ENCODE measurements around the gene UBE2F. TPM values are rescaled to one million over a fixed set of nuclear protein-coding genes. Genes with fewer than 3 reads are reported as not detected.

Gene UBE2F
- total and polyA plus RNA-seq, 9 of the 15 experiments (the other 6 are each of a cell fraction or from before 2014, with no cell fraction given) = 18.1 to 88.1 (median 53.0) TPM

DNA sequence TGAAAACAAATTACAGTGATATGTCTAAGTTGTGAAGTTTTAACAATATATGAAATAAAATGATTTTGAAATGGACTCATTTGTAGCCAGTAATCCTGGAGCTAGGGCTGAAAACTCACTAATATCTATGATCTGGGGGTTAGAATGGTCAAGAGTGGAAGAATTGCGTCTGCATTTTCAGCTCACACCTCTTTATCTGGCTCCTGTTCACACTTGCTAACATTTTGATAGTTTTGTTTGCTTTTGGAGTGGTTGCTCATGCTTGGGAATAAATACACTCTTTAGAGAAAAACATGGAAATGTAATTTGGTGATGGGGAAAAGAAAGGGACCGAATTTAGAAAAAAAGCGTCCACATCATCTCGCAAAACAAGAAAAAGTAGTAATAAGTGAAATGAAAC, 30.7 kb downstream of the UBE2F start:
- Histone ChIP-seq H3K4me3 (no peak overlapping the region), H3K79me2 (ENCODE audit: control insufficient read depth, insufficient read depth, low read length) (peaks cover 2% of the 10 kb centered on the region; the same call in 2 of the 3 replicates), H2AFZ (ENCODE audit: low read depth, low read length) (no peak overlapping the region), H3K9me3 (replicated peaks; ENCODE audit: control insufficient read depth, insufficient read depth, low read depth, low read length) (no peaks in the 10 kb centered on the region), H3K27me3 (ENCODE audit: control insufficient read depth in 2 of 2, insufficient read depth in 2 of 2, low read length in 2 of 2) (no peaks in the 10 kb centered on the region), H3K9me1 (ENCODE audit: control insufficient read depth, insufficient read depth, low read length) (no peaks in the 10 kb centered on the region), H3K9ac (ENCODE audit: insufficient read depth in 1 of 2, low read depth in 2 of 2, low read length in 2 of 2) (no peak overlapping the region), H4K20me1 (replicated peaks; ENCODE audit: control insufficient read depth, insufficient read depth, low read length) (no peaks in the 10 kb centered on the region), H3K36me3 (ENCODE audit: control insufficient read depth, insufficient read depth, low read length) (peaks cover 28% of the 10 kb centered on the region; the same call in 1 of the 3 replicates), H3K27ac (ENCODE audit: extremely low read depth, low read depth, low read length) (no peak overlapping the region), H3K4me1 (replicated peaks in 1 of 2; ENCODE audit: control insufficient read depth in 2 of 2, insufficient read depth in 2 of 2, low read length in 2 of 2) (peaks cover 0 to 2% of the 10 kb centered on the region in 2 experiments; a peak in 1 of 5 replicates), H3K4me2 (ENCODE audit: insufficient read depth, low read length) (no peak overlapping the region)
- in situ Hi-C loops (cut with MboI) = no loop called here
- DNase-seq (ENCODE audit: extremely low read depth in 1 of 4, low spot score in 3 of 4) = no peak
- WGBS (ENCODE audit: insufficient coverage, low coverage, missing lambda C conversion rate) = 57% methylated on average over 4 of the region's 4 CpGs
- no peak for ATAC-seq
- FAIRE-seq = no peak
- TF ChIP-seq GABPB1 (CRISPR knock-in tag; IDR thresholded peaks at IDR 0.05) = no peak
- no peak for TF ChIP-seq EGR1 (conservative IDR thresholded peaks at IDR 0.05)
- TF ChIP-seq ZBTB8A (IDR thresholded peaks at IDR 0.05; ENCODE audit: partially characterized antibody) = no peak
- ChIA-PET CTCF (ENCODE audit: low intra/inter-chr PET ratio) (no interaction called here), POLR2A (interaction anchor here (0.9 kb wide), 1 partner anchor 10 kb away, joined by 3 read pairs; no protein-coding TSS in a partner anchor)
- intact Hi-C loops (cut with micrococcal nuclease) = no loop called here
- BruUV-seq (replicated peaks) = no TSS peak

DNA sequence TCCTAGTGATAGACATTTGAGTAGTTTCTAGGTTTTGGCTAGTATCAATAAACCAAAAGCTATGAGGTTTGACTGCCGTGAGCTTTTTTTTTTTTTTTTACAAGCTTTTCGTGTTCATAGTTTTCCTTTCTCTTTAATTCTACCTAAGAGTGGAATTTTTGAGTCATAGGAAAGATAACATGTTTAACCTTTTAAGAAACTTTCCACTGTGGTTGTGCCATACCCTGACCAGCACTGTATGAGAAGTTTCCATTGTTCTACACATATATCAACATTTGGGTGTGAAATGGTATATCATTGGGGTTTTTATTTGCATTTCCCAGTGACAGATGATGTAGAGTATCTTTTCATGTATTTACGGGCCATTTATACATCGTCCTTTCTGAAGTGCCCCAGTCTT, 31.7 kb downstream of the UBE2F start:
- intact Hi-C loops (cut with micrococcal nuclease) = no loop called here
- H3K9ac ChIP-seq (ENCODE audit: insufficient read depth in 1 of 2, low read depth in 2 of 2, low read length in 2 of 2) = no peak overlapping the region

More for the DNA sequence above, 31.7 kb downstream of the UBE2F start:
- Histone ChIP-seq H3K79me2 (ENCODE audit: control insufficient read depth, insufficient read depth, low read length) (peaks cover 5% of the 10 kb centered on the region; the same call in 2 of the 3 replicates), H3K4me3 (no peak overlapping the region), H3K27me3 (ENCODE audit: control insufficient read depth in 2 of 2, insufficient read depth in 2 of 2, low read length in 2 of 2) (no peaks in the 10 kb centered on the region), H3K27ac (ENCODE audit: extremely low read depth, low read depth, low read length) (no peak overlapping the region), H4K20me1 (replicated peaks; ENCODE audit: control insufficient read depth, insufficient read depth, low read length) (no peaks in the 10 kb centered on the region), H3K9me1 (ENCODE audit: control insufficient read depth, insufficient read depth, low read length) (no peaks in the 10 kb centered on the region), H3K4me1 (replicated peaks in 1 of 2; ENCODE audit: control insufficient read depth in 2 of 2, insufficient read depth in 2 of 2, low read length in 2 of 2) (peaks cover 0 to 2% of the 10 kb centered on the region in 2 experiments; a peak in 1 of 5 replicates), H3K9me3 (replicated peaks; ENCODE audit: control insufficient read depth, insufficient read depth, low read depth, low read length) (no peaks in the 10 kb centered on the region), H2AFZ (ENCODE audit: low read depth, low read length) (no peak overlapping the region), H3K36me3 (ENCODE audit: control insufficient read depth, insufficient read depth, low read length) (peaks cover 28% of the 10 kb centered on the region; the same call in 2 of the 3 replicates), H3K4me2 (ENCODE audit: insufficient read depth, low read length) (no peak overlapping the region)
- TF ChIP-seq ZNF584 (CRISPR knock-in tag; IDR thresholded peaks at IDR 0.05; ENCODE audit: low read depth) = no peak
- TF ChIP-seq FOSL1 (tag; conservative IDR thresholded peaks at IDR 0.05) = peak; percentile 65
- ATAC-seq = no peak
- 77% methylated on average over 4 of the region's 4 CpGs for WGBS (ENCODE audit: insufficient coverage, low coverage, missing lambda C conversion rate)
- FAIRE-seq = no peak
- in situ Hi-C loops (cut with MboI) = no loop called here
- ChIA-PET CTCF (ENCODE audit: low intra/inter-chr PET ratio) (no interaction called here), POLR2A (no interaction called here)
- no peak for DNase-seq (ENCODE audit: extremely low read depth in 1 of 4, low spot score in 3 of 4)
- no TSS peak for BruUV-seq (replicated peaks)

Measured in K562 (cell line).